Nephron progenitor cell (in vitro differentiated cells): ENCODE measurements around the gene SIRPG.

ENCODE experiments used
- DNase-seq: peaks from one replicate; pipeline ENCODE4 v3.0.0; 2021
- H3K27ac Mint-ChIP-seq: 2 replicates; pipeline ENCODE4 v1.8.0; 2021; ENCODE audit warnings: mild to moderate bottlenecking, moderate library complexity, mixed read lengths
- H3K27me3 Mint-ChIP-seq: 2 replicates; pipeline ENCODE4 v1.8.0; 2021; ENCODE audit warnings: mild to moderate bottlenecking, low read depth, mixed read lengths; ENCODE audit not compliant: poor library complexity
- H3K36me3 Mint-ChIP-seq: 2 replicates; pipeline ENCODE4 v1.8.0; 2021; ENCODE audit warnings: low read depth, mixed read lengths
- H3K4me1 Mint-ChIP-seq: 2 replicates; pipeline ENCODE4 v1.8.0; 2021; ENCODE audit warnings: mixed read lengths
- H3K4me3 Mint-ChIP-seq: 2 replicates; pipeline ENCODE4 v1.8.0; 2021; ENCODE audit warnings: mild to moderate bottlenecking, moderate library complexity, mixed read lengths
- H3K9me3 Mint-ChIP-seq: 2 replicates; pipeline ENCODE4 v1.8.0; 2021; ENCODE audit warnings: mild to moderate bottlenecking, moderate library complexity, mixed read lengths
- TF ChIP-seq, protein P1 (sequence below): fragments of 200-600 bp; sonication (generic); IDR thresholded peaks from 2 replicates; pipeline ENCODE4 v1.5.0; 2021; ENCODE audit warnings: antibody characterized with exemption

The SIRPG gene

DNA sequence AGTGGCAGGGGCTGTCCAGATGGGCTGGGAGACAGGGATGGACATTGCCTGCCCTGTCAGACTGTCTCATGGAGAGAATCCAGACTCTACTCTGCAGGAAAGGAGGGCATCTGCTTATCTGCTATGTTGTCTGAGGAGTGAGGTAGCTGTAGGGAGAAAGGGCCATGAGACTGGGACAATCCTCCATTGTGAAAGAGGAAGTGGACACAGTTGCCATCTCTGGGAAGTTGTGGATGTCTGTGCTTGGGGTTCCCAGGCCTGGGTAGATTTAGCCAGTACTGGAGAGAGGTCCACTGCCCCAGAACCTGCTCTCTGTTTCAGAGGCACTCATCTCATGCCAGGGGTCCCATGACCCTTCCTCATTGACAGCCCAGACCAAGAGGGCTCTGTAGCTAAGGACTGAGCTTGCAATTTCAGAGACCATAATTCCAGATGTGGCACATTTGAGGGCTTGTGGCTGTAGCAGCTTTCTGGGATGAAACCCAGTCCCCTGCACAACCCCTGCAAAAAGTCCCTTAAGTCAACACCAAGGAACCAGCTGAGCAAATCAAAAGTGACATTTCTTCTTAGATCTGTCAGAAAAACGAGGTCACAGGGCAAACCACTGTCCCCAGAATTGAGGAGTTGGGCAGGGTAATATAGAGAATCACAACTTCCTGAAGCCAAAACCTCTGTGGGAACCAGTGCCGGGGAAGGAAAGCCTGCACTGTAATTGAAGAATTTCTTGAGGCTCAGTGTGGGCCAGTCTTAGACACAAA, 4.1 kb upstream of the SIRPG start:
- Mint-ChIP-seq H3K9me3 (no peaks in the 10 kb centered on the region), H3K4me3 (no peak overlapping the region), H3K4me1 (peaks cover 18% of the 10 kb centered on the region), H3K36me3 (no peaks in the 10 kb centered on the region), H3K27me3 (peaks cover 30% of the 10 kb centered on the region), H3K27ac (peak overlapping the region; percentile 52)
- TF ChIP-seq, protein P1, sequence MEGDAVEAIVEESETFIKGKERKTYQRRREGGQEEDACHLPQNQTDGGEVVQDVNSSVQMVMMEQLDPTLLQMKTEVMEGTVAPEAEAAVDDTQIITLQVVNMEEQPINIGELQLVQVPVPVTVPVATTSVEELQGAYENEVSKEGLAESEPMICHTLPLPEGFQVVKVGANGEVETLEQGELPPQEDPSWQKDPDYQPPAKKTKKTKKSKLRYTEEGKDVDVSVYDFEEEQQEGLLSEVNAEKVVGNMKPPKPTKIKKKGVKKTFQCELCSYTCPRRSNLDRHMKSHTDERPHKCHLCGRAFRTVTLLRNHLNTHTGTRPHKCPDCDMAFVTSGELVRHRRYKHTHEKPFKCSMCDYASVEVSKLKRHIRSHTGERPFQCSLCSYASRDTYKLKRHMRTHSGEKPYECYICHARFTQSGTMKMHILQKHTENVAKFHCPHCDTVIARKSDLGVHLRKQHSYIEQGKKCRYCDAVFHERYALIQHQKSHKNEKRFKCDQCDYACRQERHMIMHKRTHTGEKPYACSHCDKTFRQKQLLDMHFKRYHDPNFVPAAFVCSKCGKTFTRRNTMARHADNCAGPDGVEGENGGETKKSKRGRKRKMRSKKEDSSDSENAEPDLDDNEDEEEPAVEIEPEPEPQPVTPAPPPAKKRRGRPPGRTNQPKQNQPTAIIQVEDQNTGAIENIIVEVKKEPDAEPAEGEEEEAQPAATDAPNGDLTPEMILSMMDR, result no peak
- DNase-seq, result no peak

- H3K4me3 Mint-ChIP-seq, result no peak overlapping the region
- peaks cover 18% of the 10 kb centered on the region for H3K4me1 Mint-ChIP-seq
- TF ChIP-seq, protein P1, result no peak
- H3K36me3 Mint-ChIP-seq, result no peaks in the 10 kb centered on the region
- no peak overlapping the region for H3K27ac Mint-ChIP-seq
- H3K27me3 Mint-ChIP-seq, result peaks cover 30% of the 10 kb centered on the region
- no peaks in the 10 kb centered on the region for H3K9me3 Mint-ChIP-seq
- no peak for DNase-seq
These were observed 2.7 kb upstream of the SIRPG start for GRCh38 chr20:1660246-1660645.

GRCh38 chr20:1656844-1657243, 735 bp downstream of the SIRPG start:
- H3K36me3 Mint-ChIP-seq, result no peaks in the 10 kb centered on the region
- peaks cover 30% of the 10 kb centered on the region for H3K27me3 Mint-ChIP-seq
- H3K4me1 Mint-ChIP-seq, result peaks cover 4% of the 10 kb centered on the region
- no peak for DNase-seq
- H3K9me3 Mint-ChIP-seq, result peaks cover 8% of the 10 kb centered on the region
- no peak overlapping the region for H3K4me3 Mint-ChIP-seq
- TF ChIP-seq, protein P1, result no peak
- no peak overlapping the region for H3K27ac Mint-ChIP-seq

- H3K4me1 Mint-ChIP-seq, result no peaks in the 10 kb centered on the region
- H3K27me3 Mint-ChIP-seq, result peaks cover 18% of the 10 kb centered on the region
- no peak for DNase-seq
- TF ChIP-seq, protein P1, result no peak
- peaks cover 8% of the 10 kb centered on the region for H3K9me3 Mint-ChIP-seq
- H3K36me3 Mint-ChIP-seq, result no peaks in the 10 kb centered on the region
- no peak overlapping the region for H3K4me3 Mint-ChIP-seq
- H3K27ac Mint-ChIP-seq, result no peak overlapping the region
These were observed 2.6 kb downstream of the SIRPG start for GRCh38 chr20:1654996-1655395.

- Mint-ChIP-seq H3K36me3 (no peaks in the 10 kb centered on the region), H3K27ac (no peak overlapping the region), H3K27me3 (peaks cover 7% of the 10 kb centered on the region), H3K4me3 (no peak overlapping the region), H3K4me1 (no peaks in the 10 kb centered on the region), H3K9me3 (peaks cover 8% of the 10 kb centered on the region)
- no peak for DNase-seq
- TF ChIP-seq, protein P1, result no peak
These were observed 4.6 kb downstream of the SIRPG start for GRCh38 chr20:1652960-1653359.

DNA sequence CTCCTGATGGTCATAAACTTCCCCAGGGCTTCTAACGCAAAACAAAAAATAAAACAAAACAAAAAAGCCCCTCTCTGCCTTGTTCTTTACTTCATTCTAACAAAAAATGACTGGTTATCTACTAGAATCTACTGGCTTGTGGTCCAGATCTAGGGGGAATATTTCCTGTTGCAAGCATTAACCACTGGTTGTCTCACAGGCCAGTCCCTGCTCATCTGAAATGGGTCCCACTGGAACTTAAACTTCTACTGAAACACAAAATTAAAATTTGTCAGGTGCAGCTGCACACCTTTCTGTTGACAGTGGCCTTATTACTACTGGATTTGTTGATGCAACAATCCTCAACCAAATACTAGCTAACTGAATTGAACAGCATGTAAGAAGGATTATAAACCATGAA, 5.5 kb downstream of the SIRPG start:
- TF ChIP-seq, protein P1, result no peak
- no peak overlapping the region for H3K4me3 Mint-ChIP-seq
- no peaks in the 10 kb centered on the region for H3K36me3 Mint-ChIP-seq
- DNase-seq, result no peak
- no peaks in the 10 kb centered on the region for H3K4me1 Mint-ChIP-seq
- H3K27me3 Mint-ChIP-seq, result peaks cover 4% of the 10 kb centered on the region
- H3K27ac Mint-ChIP-seq, result no peak overlapping the region
- H3K9me3 Mint-ChIP-seq, result peaks cover 8% of the 10 kb centered on the region
